Measurements from ENCODE around the gene WNT5A. TPM values are rescaled to one million over a fixed set of nuclear protein-coding genes. Genes with fewer than 3 reads are reported as not detected.
A peak's percentile ranks its signal among the peaks of the same experiment; 100 is the strongest.

Gene WNT5A
- total RNA-seq, 1 experiment from 2014 or later: 113 TPM

DNA sequence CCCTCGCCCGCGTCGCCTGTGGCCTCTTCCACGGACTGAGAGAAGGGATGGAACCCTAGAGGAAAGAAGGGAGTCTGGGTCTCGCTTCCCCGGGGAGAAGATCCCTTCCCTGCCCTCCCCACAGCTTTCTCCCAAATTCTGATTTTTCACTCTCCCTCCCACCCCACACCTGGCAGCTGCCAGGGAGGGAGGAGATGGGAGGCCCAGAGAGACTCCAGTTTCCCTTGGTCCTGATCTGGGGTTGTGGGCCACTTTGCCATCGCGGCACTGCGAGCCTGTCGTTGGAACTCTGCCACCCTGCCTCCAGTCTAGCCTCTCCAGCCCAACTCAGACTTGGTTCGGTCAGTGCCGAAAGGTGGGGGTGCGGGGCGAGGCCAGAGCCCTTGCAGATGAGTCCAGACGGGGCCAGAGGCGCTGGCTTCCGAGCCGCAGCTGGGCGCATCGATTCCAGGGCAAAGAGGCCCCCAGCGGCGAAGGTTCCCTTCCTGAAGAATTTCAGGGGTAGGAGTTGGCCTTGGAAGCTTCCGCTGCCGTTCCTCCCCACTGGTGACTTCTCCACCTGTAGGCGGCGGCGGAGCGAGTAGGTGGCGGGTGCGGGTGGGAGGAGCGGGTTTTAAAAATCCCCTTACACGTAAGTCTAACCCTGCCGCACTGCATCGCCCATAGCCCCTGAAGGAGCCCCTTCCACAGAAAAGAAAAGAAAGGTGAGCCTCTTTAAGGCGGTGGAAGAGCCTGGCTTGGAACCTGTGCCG is 5.2 kb downstream of the WNT5A start:
- peak; percentile 51 for DNase-seq (ENCODE audit: low read depth)

GRCh38 chr3:55480911-55481743 is 6.0 kb downstream of the WNT5A start:
- DNase-seq (ENCODE audit: low read depth): peak; percentile 71

DNA sequence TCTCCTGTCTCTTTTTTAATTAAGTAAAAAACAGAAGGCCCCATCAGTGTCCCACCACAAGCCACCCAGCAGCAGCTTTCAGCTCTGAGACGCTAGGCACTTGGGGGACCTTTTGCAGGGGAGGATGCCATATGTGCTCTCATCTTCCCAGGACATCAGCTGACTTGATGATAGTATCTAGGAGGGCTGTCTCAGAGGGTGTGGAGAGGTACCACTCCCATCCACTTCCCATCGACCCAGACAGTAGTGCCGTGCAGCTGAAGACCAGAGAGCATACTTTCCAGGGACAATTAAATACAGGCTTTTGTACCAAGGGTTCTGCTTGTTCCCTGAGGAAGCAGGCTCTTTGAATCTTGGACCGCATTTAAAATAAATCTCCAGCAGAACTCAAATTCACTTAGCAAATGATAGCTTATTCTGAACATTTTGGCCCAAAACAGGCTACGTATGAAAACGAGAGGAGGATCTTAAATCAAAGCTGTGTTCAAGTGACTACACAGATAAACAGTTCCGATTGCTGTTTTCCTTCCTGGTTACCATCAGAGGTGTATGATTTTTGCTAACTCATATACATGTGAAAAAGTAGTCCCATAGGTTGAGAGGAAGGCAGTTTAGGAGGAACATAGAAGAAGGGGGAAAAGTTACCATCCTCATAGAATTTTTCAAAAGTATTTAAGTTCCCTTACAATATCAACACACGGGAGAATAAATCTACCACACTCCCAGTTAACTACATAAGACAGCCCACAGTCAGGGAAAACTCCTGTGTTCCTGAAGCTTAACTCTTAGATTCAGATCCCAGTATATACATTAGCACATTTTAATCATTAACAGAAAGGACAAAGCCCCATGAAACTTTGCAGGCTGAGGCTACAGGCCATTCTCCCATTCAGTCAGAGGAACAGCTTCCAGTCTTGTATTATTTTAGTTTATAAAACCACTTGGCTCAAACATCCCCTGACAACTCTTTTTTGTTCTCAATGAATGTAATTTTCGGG is 9.5 kb downstream of the WNT5A start:
- peak; percentile 36 for DNase-seq (ENCODE audit: low read depth)

DNA sequence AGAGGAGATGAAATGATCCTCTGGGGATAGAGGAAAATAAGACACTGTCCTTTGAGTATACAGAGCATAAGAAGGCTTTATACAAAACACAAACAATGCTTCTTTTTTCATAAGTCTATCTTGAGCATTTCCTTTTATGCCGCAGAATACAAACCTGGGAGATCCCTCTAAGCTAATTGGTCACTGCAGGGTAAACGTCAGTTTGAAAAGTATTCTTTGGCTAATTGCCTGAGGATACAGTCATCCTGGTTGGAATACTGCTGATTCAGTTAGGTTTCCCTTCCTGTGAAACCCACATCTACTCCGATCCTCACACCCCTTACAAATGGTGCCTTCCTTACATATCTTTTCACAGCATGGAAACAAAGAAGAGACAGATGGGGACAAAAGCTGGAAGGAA is 10.6 kb downstream of the WNT5A start:
- peak; percentile 90 for DNase-seq (ENCODE audit: low read depth)

DNA sequence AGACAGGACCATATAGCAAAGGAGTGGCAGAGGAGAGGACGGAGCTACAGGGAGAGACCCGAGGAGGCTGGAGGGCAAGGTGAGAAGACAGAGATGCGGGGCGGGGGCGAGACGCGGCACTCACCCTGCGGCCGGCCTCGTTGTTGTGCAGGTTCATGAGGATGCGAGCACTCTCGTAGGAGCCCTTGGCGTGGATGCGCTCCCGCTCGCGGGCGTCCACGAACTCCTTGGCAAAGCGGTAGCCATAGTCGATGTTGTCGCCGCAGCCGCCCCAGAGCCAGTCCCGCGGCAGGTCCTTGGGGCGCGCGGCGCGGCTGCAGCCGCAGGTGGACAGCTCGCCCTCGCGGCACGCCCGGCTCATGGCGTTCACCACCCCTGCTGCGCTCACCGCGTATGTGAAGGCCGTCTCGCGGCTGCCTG is 12.9 kb downstream of the WNT5A start:
- DNase-seq (ENCODE audit: low read depth): no peak

DNA sequence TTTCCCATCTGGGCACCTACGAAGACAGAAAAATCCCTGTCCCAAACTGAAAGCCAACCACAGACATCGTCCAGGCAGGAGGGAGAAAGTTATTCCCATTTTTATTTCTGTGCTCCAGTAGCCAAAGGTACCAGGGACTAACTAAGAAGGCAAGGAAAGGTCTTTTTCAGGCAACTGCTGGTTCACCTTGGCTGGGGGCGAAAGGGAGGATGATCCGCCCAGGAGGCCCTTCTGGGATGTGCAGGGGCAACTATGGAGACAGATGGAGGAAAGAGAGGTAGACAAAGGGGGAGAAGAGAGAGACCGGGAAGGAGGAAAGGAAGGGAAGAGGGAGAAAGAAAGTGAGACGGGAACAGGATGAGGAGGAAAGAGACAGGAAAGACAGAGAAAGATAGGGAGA is 13.3 kb downstream of the WNT5A start:
- no peak for DNase-seq (ENCODE audit: low read depth)

DNA sequence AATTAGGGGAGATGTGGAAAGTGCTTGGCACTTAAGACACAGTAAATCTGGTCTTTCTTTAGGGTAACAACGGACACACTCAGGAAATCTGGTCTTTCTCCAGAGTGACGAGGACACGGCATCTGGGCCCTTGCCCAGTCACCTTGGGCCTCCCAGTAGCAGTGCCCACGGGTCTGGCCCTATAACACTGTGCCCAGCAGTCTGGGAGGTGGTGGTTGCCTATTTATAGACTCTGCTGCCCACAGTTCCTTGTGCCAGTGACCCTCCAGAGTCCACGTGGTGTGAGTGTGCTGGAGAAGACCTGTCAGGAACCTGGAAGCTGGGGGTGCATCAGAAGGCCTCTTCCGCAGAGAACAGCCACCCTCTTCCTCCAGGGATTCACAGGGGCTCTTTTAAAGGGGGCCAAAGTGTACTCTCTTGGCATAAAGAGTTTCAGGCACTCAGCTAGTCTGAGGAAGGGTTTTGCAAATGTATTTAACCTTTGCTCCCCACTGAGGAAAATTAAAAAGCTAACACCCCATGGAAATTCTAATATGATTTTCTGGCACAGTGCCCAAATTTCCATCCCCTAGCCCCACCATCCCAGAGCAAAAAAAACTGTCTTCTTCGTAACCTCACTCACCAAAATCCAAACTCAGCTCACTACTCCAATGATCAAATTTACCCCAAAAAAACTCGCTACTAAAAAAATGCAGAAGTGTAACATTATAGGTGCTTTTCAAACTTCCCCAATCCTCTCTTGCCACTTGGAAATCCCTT is 15.4 kb downstream of the WNT5A start:
- DNase-seq (ENCODE audit: low read depth): peak; percentile 22

GRCh38 chr3:55471084-55471483 is 16.0 kb downstream of the WNT5A start:
- DNase-seq (ENCODE audit: low read depth): no peak

GRCh38 chr3:55469957-55470526 is 17.1 kb downstream of the WNT5A start:
- no peak for DNase-seq (ENCODE audit: low read depth)

DNA sequence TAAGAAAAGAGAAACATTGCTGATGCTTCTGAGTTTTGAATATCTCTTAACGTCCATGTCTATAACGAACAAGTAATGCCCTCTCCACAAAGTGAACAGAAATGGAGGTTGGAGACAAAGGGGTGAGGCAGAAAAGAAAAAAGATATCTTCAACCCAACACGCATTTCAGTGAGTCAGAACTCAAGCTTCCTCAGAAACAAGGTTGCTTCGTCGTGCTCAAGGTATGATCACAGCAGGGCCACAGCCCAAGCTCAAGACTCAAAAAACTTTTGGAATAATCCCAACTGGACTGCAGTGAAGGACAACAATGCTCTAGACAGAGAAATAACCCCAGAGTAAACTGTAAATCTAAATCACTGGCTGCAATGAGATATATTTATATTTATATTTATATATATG is 18.9 kb downstream of the WNT5A start:
- DNase-seq (ENCODE audit: low read depth): peak; percentile 72

DNA sequence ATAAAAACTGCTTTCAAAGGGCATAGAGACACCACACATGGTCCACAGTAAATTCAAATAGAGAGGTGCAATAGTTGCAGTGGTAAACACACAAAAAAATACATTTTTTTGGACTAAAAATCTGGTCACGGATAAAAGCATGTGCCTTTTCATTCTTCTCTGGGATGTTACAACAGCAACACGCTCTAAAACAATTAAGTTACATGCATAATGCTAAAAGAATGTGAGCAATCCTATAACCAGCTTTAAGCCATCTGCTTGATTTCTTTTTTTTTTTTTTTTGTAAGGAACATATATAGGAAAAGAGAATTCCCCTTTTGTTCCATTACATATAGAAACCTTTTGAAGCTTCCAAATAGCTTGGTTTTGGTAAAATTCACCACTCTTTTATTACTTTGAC is 20.0 kb downstream of the WNT5A start:
- DNase-seq (ENCODE audit: low read depth): no peak

GRCh38 chr3:55466526-55466925 is 20.6 kb downstream of the WNT5A start:
- DNase-seq (ENCODE audit: low read depth): no peak

- DNase-seq (ENCODE audit: low read depth): peak; percentile 91
Observed at GRCh38 chr3:55461896-55462295, 25.2 kb downstream of the WNT5A start.

- DNase-seq (ENCODE audit: low read depth): no peak
Observed at GRCh38 chr3:55459838-55460237, 27.3 kb downstream of the WNT5A start.

- DNase-seq (ENCODE audit: low read depth): peak; percentile 54
Observed at GRCh38 chr3:55458181-55458790, 28.8 kb downstream of the WNT5A start.

DNA sequence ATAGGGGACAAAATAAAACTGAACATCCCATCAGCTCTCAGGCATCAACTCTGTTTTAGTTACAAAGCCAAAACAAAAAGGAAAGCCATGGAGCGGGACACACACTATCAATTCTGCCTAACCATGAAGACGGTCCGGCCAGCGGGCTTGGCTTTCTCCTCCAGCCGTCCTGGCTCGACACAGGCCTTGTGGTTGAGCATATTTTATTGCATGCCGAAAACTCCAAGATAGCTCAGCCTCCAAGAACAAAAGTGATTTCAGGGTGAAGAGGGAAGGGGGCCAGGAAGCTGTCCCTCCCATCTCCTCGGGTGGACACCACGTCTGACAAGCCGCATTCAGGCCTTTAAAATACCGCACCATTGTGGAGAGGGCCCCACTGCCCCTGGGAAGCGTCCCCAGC is 31.2 kb downstream of the WNT5A start:
- no peak for DNase-seq (ENCODE audit: low read depth)

DNA sequence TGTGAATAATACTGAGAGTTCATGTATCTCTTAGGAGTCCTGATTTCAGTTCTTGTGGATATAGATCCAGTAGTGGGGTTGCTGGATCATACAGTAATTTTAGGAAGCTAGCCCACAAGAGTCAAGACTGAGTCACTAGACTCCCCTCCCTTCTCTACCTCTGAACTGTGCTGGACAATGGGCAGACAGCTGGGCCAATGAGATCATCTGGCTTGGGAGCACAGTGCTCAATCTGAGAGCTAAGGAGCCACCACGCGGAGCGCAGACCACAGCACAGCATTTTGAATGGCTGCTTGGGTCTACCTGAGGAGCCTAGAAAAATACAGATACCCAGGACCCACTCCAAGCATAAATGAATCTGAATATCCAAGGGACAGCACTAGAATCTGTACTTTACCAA is 32.5 kb downstream of the WNT5A start:
- DNase-seq (ENCODE audit: low read depth): peak; percentile 33

GRCh38 chr3:55453886-55454496 is 33.1 kb downstream of the WNT5A start:
- no peak for DNase-seq (ENCODE audit: low read depth)

DNA sequence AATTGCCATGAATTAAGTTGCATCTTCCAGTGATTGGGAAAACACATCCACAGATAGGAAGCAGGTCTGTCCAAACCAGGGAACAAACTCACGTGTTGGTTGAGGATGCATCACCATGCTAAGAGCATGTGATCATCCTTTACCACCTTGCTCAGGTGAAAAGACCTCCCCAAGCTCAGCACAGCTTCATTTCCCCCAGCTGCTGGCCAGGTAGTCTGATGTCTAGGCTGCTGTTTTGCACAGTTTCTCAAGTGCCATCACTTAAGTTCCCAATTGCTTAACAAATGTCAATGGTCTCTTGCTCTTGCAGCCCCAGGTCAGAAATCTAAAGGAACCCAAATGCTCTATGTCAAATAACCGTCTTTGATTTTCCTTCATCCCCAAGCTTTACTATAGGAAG is 34.2 kb downstream of the WNT5A start:
- no peak for DNase-seq (ENCODE audit: low read depth)

- DNase-seq (ENCODE audit: low read depth): no peak
Observed at GRCh38 chr3:55449527-55449926, 37.6 kb downstream of the WNT5A start.

All from M059J (cell line).